GM23248 (cell line): Measurements from ENCODE around the gene NYAP1.
"Not testable (repeated sequence)": the region's sequence is repeated elsewhere in the genome, so short reads cannot be mapped to it uniquely, and the experiment has no call there.

Source experiments
- EZH2 ChIP-seq: fragments of 200-600 bp; sonication (generic); IDR thresholded peaks from 2 replicates; pipeline ENCODE4 v1.6.1; 2018; ENCODE audit warnings: antibody characterized with exemption, mild to moderate bottlenecking; ENCODE audit not compliant: insufficient read depth, poor library complexity, severe bottlenecking
- EZH2phosphoT487 ChIP-seq: fragments of 200-600 bp; sonication (generic); IDR thresholded peaks from 2 replicates; pipeline ENCODE4 v1.6.1; 2018; ENCODE audit warnings: antibody characterized with exemption, moderate library complexity, mild to moderate bottlenecking, low read depth; ENCODE audit not compliant: insufficient read depth

- TF ChIP-seq EZH2, EZH2phosphoT487: not testable (repeated sequence)
Measured at GRCh38 chr7:100438731-100439130, 45.0 kb upstream of the NYAP1 start.
